GM18909 (cell line): ENCODE measurements around the gene TM9SF2.
"Not testable (repeated sequence)": the region's sequence is repeated elsewhere in the genome, so short reads cannot be mapped to it uniquely, and the experiment has no call there.

Source experiments
- ATAC-seq: cut with Tn5 transposase; IDR thresholded peaks from one replicate; pipeline ENCODE4 v1.9.1; 2021; ENCODE audit warnings: mild to moderate bottlenecking; ENCODE audit not compliant: unreplicated experiment, poor library complexity

Gene TM9SF2

GRCh38 chr13:99501184-99501847 lies at the start of gene TM9SF2:
TSS of gene TM9SF2 (plus strand) at chr13:99501472. CDS start at chr13:99501607, 135 bp downstream.
- peak; percentile 64 for ATAC-seq

- no peak for ATAC-seq
Measured at GRCh38 chr13:99454518-99455183, 46.6 kb upstream of the TM9SF2 start.

- no peak for ATAC-seq
Measured at GRCh38 chr13:99459099-99459850, 42.0 kb upstream of the TM9SF2 start.

GRCh38 chr13:99460802-99461201 lies 40.5 kb upstream of the TM9SF2 start:
- ATAC-seq, result not testable (repeated sequence)

GRCh38 chr13:99463646-99464397 lies 37.5 kb upstream of the TM9SF2 start:
- ATAC-seq, result no peak

GRCh38 chr13:99464441-99464949 lies 36.8 kb upstream of the TM9SF2 start:
- ATAC-seq, result no peak

- ATAC-seq, result no peak
Measured at GRCh38 chr13:99465454-99465853, 35.8 kb upstream of the TM9SF2 start.

- no peak for ATAC-seq
Measured at GRCh38 chr13:99467764-99468163, 33.5 kb upstream of the TM9SF2 start.

GRCh38 chr13:99469041-99469440 lies 32.2 kb upstream of the TM9SF2 start:
- no peak for ATAC-seq

GRCh38 chr13:99470027-99470426 lies 31.2 kb upstream of the TM9SF2 start:
- no peak for ATAC-seq

GRCh38 chr13:99471221-99472121 lies 29.8 kb upstream of the TM9SF2 start:
- ATAC-seq, result no peak

- no peak for ATAC-seq
Measured at GRCh38 chr13:99472122-99472440, 29.2 kb upstream of the TM9SF2 start.

GRCh38 chr13:99473515-99473914 lies 27.8 kb upstream of the TM9SF2 start:
- ATAC-seq, result no peak

- no peak for ATAC-seq
Measured at GRCh38 chr13:99476648-99477047, 24.6 kb upstream of the TM9SF2 start.

- ATAC-seq, result no peak
Measured at GRCh38 chr13:99477493-99477892, 23.8 kb upstream of the TM9SF2 start.

- no peak for ATAC-seq
Measured at GRCh38 chr13:99481366-99481765, 19.9 kb upstream of the TM9SF2 start.

GRCh38 chr13:99484473-99484872 lies 16.8 kb upstream of the TM9SF2 start:
- ATAC-seq, result no peak

- no peak for ATAC-seq
Measured at GRCh38 chr13:99486996-99487395, 14.3 kb upstream of the TM9SF2 start.

GRCh38 chr13:99489028-99489427 lies 12.2 kb upstream of the TM9SF2 start:
- no peak for ATAC-seq

- ATAC-seq, result not testable (repeated sequence)
Measured at GRCh38 chr13:99491750-99492149, 9.5 kb upstream of the TM9SF2 start.
